HG03571 (cell line): ENCODE data around the gene SMC5.
"Not testable (repeated sequence)": the region's sequence is repeated elsewhere in the genome, so short reads cannot be mapped to it uniquely, and the experiment has no call there.

Source experiments
- ATAC-seq: cut with Tn5 transposase; IDR thresholded peaks from one replicate; pipeline ENCODE4 v1.9.1; 2021; ENCODE audit not compliant: unreplicated experiment

Gene SMC5

DNA sequence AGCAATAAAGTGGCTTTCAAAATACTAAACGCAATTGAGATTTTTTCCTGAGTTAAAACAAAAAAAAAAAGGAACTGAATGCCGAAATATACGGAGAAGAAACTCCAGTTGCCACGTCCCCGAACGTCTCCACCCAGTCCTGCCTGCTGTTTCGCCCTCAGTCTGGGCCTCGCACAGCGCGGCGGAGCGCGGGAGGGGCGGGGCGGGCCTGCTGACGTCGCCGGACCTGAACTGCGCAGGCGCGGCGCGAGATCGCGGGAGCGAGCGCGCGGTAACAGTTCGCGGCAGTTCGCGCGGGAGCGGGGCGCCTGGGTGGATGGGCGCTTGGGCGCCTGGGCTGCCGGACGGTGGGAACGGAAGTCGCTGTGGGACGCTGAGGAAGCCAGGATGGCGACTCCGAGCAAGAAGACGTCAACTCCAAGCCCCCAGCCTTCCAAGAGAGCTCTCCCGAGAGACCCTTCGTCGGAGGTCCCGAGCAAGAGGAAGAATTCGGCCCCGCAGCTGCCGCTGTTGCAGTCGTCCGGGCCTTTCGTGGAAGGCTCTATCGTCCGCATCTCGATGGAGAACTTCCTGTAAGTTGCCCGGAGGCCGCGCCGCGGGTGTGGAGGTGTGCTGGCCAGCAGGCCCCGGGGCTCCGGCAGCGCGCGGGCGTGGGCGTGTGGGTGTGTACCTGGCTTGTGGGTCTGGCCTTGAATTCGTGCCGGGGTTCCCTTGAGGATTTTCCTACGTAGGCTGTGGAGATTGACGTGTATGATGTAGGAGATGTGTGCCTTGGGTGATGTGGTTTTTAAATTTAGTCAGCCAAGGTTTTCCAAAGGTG is at the start of gene SMC5:
SMC5 (plus strand) TSS at position 287 of the 820 bp plus-strand sequence; CDS start at position 388, 101 bp downstream.
- peak; percentile 87 for ATAC-seq

DNA sequence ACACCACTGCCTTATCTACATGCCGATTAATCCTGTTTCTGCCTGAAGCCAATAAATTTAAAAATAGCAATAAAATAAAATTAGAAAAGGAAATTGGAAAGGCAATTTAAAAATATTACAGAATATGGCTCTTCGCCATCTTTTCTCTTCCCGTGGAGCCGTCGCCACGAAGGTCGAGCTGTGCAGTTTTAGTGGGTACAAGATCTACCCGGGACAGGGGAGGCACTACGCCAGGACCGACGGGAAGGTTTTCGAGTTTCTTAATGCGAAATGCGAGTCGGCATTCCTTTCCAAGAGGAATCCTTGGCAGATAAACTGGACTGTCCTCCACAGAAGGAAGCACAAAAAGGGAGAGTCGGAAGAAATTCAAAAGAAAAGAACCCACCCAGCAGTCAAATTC is 41.7 kb upstream of the SMC5 start:
- no peak for ATAC-seq

DNA sequence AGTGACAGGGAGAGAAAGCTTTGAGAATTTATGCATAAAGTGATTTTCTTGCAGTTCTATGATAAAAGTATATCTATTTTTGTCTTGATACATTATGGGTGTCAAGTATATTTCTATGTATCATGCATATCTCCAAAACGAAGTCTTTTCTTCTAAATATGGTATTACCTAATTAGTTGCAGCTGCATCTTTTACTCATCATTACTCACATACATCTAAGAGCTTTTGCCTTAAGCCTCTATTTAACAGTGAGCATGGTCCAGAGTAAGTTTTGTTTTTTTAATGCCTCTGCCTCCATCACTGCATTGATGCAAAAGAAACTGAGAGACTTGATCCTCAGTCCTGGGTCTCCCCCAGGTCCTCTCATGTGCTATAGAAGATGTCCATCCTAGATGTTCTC is 40.0 kb upstream of the SMC5 start:
- ATAC-seq = no peak

DNA sequence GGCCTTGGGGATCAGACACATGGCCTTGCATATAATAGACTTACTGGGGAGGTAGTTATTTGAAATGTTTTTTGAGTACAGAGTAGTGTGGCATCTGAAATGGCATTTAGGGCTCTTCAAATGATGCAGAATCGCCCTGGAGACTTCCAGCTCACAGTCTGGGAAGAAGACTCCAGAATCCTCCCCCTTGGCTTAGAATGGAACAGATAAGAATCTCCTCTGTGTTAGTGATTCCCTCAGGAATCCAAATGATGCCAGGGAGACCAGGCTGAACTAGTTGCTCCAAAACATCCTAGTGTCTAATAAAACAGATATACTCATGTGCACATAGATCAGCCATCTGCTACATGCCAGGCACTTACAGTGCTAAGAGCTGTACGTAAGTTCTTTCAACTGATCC is 38.6 kb upstream of the SMC5 start:
- ATAC-seq = no peak

DNA sequence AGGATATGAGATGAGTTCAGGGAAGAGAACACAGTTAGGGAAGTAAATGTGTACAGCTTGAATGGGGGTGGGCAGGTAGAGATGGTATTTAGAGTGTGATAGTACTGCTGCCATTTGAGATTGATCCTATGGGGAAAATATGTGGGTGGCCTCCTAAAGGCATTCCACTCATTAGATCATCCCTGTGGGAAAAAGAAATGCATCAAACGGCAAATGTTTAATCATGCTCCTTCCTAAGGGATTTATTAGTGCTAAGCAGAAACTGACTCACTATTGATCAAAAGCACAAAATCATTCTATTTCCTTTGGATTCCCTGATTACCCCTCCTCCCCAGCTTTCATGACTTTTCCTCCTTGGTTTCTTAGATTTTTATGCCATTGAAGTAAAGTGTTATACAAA is 36.4 kb upstream of the SMC5 start:
- no peak for ATAC-seq

DNA sequence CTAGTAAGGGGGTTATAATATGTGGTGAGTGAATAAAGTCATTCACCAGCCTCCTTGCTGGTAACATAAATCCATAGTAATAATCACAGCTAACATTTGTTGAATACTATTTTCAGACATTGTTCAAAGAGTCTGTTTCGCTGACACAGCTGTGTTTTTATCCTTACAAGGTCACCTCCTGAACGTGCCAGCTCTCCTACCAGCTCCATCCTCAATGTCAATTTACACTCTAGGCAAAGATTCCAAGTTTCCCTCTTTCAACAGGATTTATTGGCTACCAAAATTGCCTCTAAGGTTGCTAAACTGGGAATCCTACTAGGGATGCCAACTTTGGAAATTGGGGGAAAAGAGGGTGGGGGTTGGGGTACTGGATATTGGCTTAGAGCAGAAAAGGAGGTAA is 30.7 kb upstream of the SMC5 start:
- ATAC-seq = no peak

DNA sequence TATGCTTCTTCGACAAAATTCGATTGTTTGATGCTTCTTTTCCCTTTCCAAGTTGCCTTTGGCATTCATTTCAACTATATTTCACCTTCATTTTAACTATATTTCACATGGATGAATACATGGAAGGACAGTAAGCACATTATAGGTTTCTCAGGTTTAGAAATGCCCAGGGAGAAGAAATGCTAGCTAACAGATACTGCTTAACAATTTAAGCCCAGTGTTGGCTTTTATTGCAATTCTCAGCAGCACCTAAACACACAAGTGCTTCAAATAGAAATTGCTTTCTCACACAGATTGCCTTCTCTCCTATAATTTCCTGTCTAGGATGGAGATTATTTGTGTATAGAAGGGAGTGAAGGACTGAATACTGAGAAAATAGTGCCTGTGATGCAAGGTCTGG is 30.2 kb upstream of the SMC5 start:
- no peak for ATAC-seq

DNA sequence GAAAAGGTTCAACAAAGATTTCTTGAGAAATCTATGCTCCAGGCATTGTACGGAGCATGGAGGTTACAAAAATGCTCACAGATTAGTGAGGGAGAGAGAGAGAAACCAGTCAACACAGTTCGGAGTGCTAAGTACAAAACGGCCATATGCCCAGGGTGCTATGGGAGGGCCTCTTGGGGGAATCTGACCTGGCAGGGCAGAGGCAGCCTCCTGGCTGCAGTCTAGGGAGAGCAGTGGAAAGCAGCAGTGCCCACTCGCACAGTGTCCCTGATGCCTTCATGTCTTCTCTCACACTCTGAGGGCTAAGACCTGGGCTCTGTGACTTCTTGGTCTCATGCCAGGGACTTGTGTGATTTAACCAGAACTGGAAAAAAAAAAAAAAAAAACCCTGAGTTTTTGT is 29.8 kb upstream of the SMC5 start:
- no peak for ATAC-seq

DNA sequence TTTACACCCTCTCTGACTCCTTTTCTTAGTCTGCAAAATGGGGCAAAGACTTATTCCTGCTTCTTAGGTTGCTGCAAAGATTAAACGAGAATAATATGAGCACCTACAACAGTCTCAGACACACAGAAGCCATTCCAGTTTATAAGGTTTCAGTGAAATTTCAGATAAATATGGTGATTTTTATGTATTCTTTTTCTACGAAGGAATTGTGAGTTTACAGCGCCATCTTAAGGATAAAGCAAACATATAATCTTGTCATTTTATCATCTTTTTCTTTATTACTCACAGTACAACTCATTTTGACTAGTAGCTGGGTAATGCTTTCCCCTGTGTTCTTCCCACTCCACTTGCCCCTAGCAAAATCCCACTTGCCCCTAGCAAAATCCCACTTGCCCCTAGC is 29.2 kb upstream of the SMC5 start:
- no peak for ATAC-seq

DNA sequence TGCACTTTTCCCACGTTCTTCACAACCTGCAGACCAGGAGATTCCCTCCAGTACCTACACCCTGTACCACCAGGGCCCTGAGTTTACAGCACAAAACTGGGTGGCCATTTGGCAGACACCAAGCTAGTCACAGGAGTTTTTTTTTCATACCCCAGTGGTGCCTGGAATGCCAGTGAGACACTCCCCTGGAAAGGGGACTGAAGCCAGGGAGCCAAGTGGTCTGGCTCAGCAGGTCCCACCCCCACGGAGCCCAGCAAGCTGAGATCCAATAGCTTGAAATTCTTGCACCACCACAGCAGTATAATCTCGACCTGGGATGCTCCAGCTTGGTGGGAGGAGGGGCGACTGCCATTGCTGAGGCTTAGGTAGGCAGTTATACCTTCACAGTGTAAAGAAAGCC is 26.3 kb upstream of the SMC5 start:
- no peak for ATAC-seq

DNA sequence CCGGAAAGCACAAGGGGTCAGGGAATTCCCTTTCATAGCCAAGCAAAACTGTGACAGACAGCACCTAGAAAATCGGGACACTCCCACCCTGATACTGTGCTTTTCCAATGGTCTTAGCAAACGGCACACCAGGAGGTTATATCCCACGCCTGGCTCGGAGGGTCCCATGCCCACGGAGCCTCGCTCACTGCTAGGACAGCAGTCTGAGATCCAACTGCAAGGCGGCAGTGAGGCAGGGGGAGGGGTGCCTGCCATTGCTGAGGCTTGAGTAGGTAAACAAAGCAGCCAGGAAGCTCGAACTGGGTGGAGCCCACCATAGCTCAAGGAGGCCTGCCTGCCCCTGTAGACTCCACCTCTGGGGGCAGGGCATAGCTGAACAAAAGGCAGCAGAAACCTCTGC is 24.6 kb upstream of the SMC5 start:
- ATAC-seq = not testable (repeated sequence)

DNA sequence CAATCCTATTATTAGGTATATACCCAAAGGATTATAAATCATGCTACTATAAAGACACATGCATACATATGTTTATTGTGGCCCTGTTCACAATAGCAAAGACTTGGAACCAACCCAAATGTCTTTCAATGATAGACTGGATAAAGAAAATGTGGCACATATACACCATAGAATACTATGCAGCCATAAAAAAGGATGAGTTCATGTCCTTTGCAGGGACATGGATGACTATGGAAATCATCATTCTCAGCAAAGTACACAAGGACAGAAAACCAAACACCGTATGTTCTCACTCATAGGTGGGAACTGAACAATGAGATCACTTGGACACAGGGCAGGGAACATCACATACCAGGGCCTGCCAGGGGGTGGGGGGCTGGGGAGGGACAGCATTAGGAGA is 12.8 kb upstream of the SMC5 start:
- ATAC-seq = not testable (repeated sequence)

DNA sequence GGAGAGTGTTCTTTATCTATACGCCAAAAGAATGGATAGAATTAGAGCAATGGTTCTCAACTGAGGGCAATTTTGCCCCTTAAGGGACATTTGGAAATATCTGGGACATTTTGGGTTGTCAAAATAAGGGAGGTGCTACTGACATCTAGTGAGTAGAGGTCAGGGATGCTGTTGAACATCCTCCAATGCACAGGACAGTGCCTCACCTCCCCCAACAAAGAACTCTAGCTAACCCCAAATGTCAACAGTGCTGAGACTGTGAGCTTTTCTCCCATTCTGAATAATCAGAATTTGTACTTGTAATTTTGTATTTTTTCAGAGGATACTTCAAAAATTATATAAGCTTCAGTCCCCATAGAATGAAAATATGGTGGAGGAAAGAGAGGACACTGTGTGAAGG is 8.6 kb upstream of the SMC5 start:
- ATAC-seq = no peak

DNA sequence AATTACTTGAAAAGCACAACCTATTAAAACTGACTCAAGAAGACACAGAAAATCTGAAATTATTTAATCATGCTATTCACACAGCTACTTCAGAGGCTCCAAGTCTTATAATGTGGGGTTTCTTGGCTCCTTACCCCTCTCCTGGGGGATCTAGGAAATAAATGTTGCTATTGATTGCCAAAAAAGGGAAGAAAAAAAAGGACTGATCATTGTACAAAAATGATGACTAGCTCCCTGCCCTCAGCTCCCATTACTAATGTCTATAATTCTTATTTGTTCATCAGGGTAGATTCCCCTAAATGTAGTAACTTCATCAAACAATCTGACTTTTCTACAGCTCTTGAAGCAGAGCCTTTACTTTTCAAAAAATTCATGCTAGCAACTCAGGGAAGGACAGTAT is 3.3 kb upstream of the SMC5 start:
- ATAC-seq = no peak

DNA sequence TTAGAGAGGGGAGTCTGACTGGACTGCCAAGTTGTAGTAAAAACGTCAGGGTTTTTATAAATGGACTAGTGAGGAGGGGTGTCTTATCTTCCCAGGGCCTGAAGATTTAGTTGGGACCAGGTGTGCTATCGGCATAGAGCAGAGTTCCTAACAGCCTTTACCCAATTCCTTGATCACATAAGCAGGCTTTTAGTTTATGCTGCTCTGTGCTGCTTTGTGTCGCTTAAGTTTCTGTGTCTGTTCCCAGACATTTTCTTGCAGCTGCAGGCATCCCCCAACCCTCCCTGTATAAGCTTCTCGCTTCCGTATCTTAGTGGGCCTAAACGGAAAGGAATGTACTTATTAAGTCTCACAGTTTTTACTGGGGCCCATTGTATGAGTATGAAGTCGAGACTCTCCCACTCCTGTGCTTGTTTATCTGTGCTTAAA is 2.6 kb upstream of the SMC5 start:
- ATAC-seq = no peak

DNA sequence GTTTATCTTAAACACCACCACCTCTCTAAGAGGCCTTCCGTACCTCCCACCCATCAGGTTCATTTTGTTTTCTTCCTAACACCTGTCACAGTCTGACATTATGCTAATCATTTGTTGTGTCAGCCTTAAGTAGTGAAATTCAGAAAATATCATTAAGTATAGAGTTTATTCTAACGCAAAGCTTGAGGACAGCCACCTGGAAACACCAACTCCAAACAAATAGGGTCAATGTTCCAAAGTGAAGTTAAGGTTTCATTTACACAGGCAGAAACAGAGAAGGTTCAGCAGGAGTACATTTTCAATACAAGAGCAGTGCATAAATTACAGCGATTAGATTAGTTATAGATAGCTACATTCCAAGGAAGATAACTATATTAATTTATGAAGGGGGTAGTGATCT is 1.3 kb upstream of the SMC5 start:
- ATAC-seq = no peak

DNA sequence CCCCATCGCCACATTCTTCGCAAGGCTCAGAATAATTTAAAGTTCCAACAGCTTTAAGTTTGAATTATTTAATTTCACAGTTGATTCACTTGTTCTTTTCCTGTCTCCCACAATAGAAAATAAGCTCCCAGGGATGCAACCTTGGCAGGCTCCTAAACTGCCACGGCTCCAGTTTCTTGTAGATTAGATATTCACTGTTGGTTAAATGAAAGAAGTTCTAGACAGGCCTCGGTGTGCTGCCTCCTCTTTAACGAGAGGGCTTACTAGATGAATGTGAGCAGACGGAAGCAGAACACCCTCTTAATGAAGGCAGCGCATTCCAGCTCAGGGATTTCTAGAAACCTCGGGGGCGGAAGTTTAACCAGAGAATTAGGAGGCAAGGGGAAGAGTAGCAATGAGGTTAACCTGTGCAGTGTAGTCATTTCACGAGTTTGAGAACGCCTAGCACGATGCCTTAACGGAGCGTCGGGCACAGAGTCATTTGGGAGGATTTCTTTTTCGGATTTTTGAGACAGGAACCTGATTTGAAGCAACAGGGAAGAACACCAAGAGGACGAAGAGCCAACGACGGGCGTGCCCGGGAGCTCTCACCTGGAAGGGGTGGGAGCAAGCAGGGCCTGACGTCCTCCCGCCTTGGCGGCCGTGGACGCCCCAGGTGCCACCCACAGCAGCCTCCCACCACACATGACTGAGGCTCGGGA is 637 bp upstream of the SMC5 start:
- ATAC-seq = peak; percentile 41

DNA sequence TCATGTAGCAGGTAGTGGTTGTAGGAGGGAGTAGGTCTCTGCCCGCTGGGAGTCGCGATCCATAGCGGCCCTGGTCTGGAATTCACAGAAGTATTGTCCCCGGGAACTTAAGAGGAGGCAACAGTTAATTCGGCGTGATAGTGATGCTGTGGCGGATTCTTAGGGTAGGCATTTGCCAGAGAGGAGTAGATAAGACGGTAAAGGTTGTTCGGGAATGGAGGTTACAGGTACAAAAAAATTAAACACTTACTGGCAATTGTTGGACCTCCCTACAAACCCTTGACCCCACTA is 679 bp downstream of the SMC5 start:
- no peak for ATAC-seq

DNA sequence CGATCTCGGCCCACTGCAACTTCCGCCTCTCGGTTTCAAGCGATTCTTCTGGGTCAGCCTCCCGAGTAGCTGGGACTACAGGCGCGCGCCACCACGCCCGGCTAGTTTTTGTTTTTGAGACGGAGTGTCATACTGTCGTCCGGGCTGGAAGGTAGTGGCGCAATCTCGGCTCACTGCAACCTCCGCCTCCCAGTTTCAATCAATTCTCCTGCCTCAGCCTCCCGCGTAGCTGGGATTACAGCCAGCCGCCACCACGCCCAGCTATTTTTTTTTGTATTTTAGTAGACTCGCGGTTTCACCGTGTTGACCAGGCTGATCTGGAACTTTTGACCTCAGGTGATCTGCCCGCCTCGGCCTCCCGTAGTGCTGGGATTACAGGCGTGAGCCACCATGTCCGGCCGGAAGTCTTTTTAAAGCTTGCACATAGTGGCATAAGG is 1.2 kb downstream of the SMC5 start:
- no peak for ATAC-seq

DNA sequence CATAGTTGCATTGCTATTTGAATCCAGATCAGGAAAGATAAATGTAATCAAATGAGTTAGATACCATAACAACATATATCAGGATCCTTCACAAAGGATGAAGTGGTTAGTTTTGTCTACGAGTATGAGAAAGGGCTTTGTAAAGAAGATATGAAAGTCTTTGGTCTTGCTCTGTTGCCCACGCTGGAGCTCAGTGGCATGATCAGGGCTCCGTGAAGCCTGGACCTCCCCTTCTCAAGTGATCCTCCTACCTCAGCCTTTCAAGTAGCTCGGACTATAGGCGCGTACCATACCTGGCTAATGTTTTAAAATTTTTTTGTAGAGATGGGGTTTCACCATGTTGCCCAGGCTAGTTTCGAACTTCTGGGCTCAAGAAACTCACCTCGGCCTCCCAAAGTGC is 1.8 kb downstream of the SMC5 start:
- ATAC-seq = no peak

DNA sequence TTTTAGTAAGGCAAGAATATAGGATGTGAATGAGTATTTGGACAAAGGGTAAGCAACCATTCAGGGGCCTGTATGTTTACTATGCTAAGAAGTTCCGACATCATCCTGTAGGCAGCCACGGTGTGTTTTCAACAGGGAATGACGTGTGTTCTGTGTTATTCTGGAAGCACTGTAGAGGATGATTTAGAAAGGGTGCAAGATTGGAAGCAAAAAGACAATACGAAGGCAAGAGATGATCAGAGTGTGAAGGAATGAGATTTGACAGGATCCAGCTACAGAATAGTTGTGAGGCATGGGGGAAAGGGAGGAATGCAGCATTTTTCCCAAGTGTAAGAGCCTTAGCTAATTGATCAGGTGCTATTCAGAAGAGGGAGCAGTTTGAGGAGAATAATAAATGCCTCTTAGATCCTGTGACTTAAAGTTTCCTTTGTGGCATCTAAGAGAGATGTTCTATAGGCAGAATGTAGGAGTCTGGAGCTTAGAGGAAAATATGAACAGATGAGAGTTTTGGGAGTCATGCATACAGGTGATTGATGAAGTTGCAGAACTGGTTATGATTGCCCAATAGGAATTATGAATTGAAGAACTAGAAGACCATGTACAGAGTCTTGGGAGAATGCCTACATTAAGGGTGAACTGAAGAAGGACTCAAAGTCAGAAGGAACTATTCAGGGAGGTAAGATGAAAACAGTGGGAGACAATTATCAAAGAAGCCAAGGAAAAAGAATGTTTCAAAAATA is 2.5 kb downstream of the SMC5 start:
- no peak for ATAC-seq

DNA sequence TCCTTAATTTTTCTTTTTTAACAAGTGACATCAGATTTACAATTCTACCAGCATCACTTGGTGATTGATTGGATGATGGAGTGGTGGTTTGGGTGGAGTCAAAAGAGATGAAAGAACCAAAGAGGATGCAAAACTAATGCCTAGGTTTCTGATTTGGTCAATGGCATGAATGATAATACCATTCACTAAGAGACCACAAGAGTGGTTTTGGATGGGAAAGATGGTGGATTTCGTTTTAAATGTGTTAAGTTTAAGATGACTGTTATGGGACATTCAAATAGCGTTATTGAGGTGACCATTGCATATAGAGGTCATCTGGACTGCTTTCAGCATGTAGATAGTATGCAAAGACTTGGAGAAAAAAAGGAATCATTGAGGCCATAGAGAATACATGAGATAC is 3.6 kb downstream of the SMC5 start:
- no peak for ATAC-seq
